Thyroid gland (tissue), 4 donors: Measurements from ENCODE around the gene ZBTB48.

ENCODE experiments used
- CTCF ChIP-seq, 6 experiments: fragments of 200-600 bp in 3 of 6; fragments of 450-650 bp in 3 of 6; sonication (generic) in 3 of 6; IDR thresholded peaks; one replicate each; pipeline ENCODE4 v1.5.1; 2016 to 2019; ENCODE audit warnings: antibody characterized with exemption in 6 of 6, mild to moderate bottlenecking in 2 of 6, inconsistent platforms in 1 of 6, moderate library complexity in 1 of 6
- POLR2A ChIP-seq, 2 donors: fragments of 450-650 bp; IDR thresholded peaks; one replicate each; pipeline ENCODE4 v1.6.1; 2017; ENCODE audit warnings: antibody characterized with exemption in 2 of 2, mild to moderate bottlenecking in 2 of 2, moderate library complexity in 1 of 2

- TF ChIP-seq POLR2A (IDR thresholded peaks at IDR 0.05), result no peak
- no peak for TF ChIP-seq CTCF (IDR thresholded peaks at IDR 0.05)
Measured at GRCh38 chr1:6630027-6630426, 50.2 kb downstream of the ZBTB48 start.
